HCT116 (cell line): ENCODE data around the gene TBCD. TPM values are rescaled to one million over a fixed set of nuclear protein-coding genes. Genes with fewer than 3 reads are reported as not detected.
A peak's percentile ranks its signal among the peaks of the same experiment; 100 is the strongest.

Experiments
- ATAC-seq: fragments of 200-7000 bp; cut with Tn5 transposase; 2 replicates; pipeline ENCODE4 v1.9.1; 2020; ENCODE audit warnings: mild to moderate bottlenecking, moderate library complexity
- BruUV-seq: library from RNA; stranded (reverse); fragments of 400-500 nt; replicated peaks from 2 replicates; lab custom pipeline; 2021; lab: Mats Ljungman, UMichigan
- CTCF ChIA-PET: fragments of 300-600 bp; sonication (Branson Sonifier 250); formaldehyde crosslinking; loops from one replicate; lab custom pipeline; 2021; ENCODE audit warnings: antibody characterized with exemption; lab: Charles Lee
- POLR2A ChIA-PET: fragments of 300-600, 350-600 bp; sonication (Branson Sonifier 250); formaldehyde crosslinking; loops from one replicate; lab custom pipeline; 2021; ENCODE audit warnings: antibody characterized with exemption; lab: Charles Lee
- RAD21 ChIA-PET, 2 experiments: fragments of 300-600 bp; sonication (Branson Sonifier 250); formaldehyde crosslinking; loops; one replicate each; lab custom pipeline; 2023; ENCODE audit warnings: low total read pairs in 2 of 2; ENCODE audit not compliant: uncharacterized antibody in 2 of 2, unreplicated experiment in 2 of 2, low non-redundant PET in 1 of 2; lab: Charles Lee
- DNase-seq: peaks from one replicate; pipeline ENCODE4 v3.0.0-alpha.2; 2010; ENCODE audit warnings: low read depth, low spot score
- H2AFZ ChIP-seq: fragments of 200-600 bp; shearing (Covaris generic), sonication (generic); 2 replicates; pipeline ENCODE4 v1.6.1; 2017; ENCODE audit warnings: low read depth, mixed run types, mixed read lengths, antibody characterized with exemption, low read length; ENCODE audit not compliant: poor library complexity, severe bottlenecking
- H3K27ac ChIP-seq: 2 replicates; pipeline ENCODE4 v1.5.1; 2012; ENCODE audit warnings: low read depth, low read length
- H3K27me3 ChIP-seq: fragments of 200-600 bp; sonication (generic); 2 replicates; pipeline ENCODE4 v1.6.1; 2016; ENCODE audit warnings: mixed run types, low read length, mixed read lengths; ENCODE audit not compliant: insufficient read depth
- H3K36me3 ChIP-seq, 2 experiments: fragments of 200-500 bp in 1 of 2; fragments of 200-600 bp in 1 of 2; sonication (Bioruptor generic) in 1 of 2; sonication (generic) in 1 of 2; 2 replicates each; pipeline versions ENCODE4 v1.5.1 to v1.6.1; 2014 to 2016; ENCODE audit warnings: low read length in 2 of 2, inconsistent platforms in 1 of 2, mixed read lengths in 1 of 2, mixed run types in 1 of 2; ENCODE audit not compliant: insufficient read depth in 2 of 2, control insufficient read depth in 1 of 2
- H3K4me1 ChIP-seq, 2 experiments: fragments of 200-600 bp in 1 of 2; sonication (generic) in 1 of 2; 2 replicates each; pipeline versions ENCODE4 v1.5.1 to v1.6.1; 2012 to 2017; ENCODE audit warnings: low read length in 2 of 2, inconsistent platforms in 1 of 2, mild to moderate bottlenecking in 1 of 2, mixed read lengths in 1 of 2, mixed run types in 1 of 2, moderate library complexity in 1 of 2; ENCODE audit not compliant: insufficient read depth in 2 of 2, control insufficient read depth in 1 of 2
- H3K4me2 ChIP-seq: fragments of 200-600 bp; sonication (generic); 2 replicates; pipeline ENCODE4 v1.6.1; 2017; ENCODE audit warnings: mixed run types, low read length, mixed read lengths
- H3K4me3 ChIP-seq, 2 experiments: fragments of 200-600 bp in 1 of 2; sonication (generic) in 1 of 2; replicated peaks in 1 of 2; 2 replicates each; pipeline ENCODE4 v1.5.1; 2011 to 2016; ENCODE audit warnings: low read length in 2 of 2, control low read depth in 1 of 2, low read depth in 1 of 2, mild to moderate bottlenecking in 1 of 2, mixed read lengths in 1 of 2, mixed run types in 1 of 2
- H3K79me2 ChIP-seq: fragments of 200-600 bp; sonication (generic); 2 replicates; pipeline ENCODE4 v1.6.1; 2017; ENCODE audit warnings: mild to moderate bottlenecking, mixed run types, low read length, moderate library complexity, mixed read lengths; ENCODE audit not compliant: insufficient read depth
- H3K9ac ChIP-seq: fragments of 200-600 bp; sonication (generic); 2 replicates; pipeline ENCODE4 v1.6.1; 2016; ENCODE audit warnings: low read length, mixed read lengths
- H3K9me2 ChIP-seq: fragments of 200-600 bp; sonication (generic), shearing (Covaris generic); 2 replicates; pipeline ENCODE4 v1.6.1; 2017; ENCODE audit warnings: mixed run types, mild to moderate bottlenecking, moderate library complexity; ENCODE audit not compliant: insufficient read depth
- H3K9me3 ChIP-seq, 2 experiments: fragments of 200-500 bp in 1 of 2; fragments of 200-600 bp in 1 of 2; sonication (Bioruptor generic) in 1 of 2; sonication (generic) in 1 of 2; 2 replicates each; pipeline ENCODE4 v1.6.1; 2014 to 2017; ENCODE audit warnings: low read length in 2 of 2, mixed read lengths in 2 of 2, inconsistent platforms in 1 of 2, low read depth in 1 of 2, mild to moderate bottlenecking in 1 of 2, mixed run types in 1 of 2, moderate library complexity in 1 of 2; ENCODE audit not compliant: control insufficient read depth in 1 of 2, insufficient read depth in 1 of 2
- H4K20me1 ChIP-seq: fragments of 200-600 bp; sonication (generic), shearing (Covaris generic); 2 replicates; pipeline ENCODE4 v1.6.1; 2017; ENCODE audit warnings: mixed run types, mild to moderate bottlenecking, moderate library complexity; ENCODE audit not compliant: insufficient read depth
- CEBPB ChIP-seq: IDR thresholded peaks from 2 replicates; pipeline ENCODE4 v1.6.1; 2012; ENCODE audit warnings: low read depth
- EGR1 ChIP-seq: IDR thresholded peaks from 2 replicates; pipeline ENCODE4 v1.6.1; 2012; ENCODE audit warnings: low read depth
- ELF1 ChIP-seq: IDR thresholded peaks from 2 replicates; pipeline ENCODE4 v1.6.1; 2012; ENCODE audit warnings: low read depth, borderline replicate concordance
- FOSL1 ChIP-seq: IDR thresholded peaks from 2 replicates; pipeline ENCODE4 v1.6.1; 2012; ENCODE audit warnings: low read depth
- JUND ChIP-seq: IDR thresholded peaks from 2 replicates; pipeline ENCODE4 v1.6.1; 2012
- POLR2A ChIP-seq: IDR thresholded peaks from 2 replicates; pipeline ENCODE4 v1.7.0; 2011; ENCODE audit warnings: borderline replicate concordance; ENCODE audit not compliant: insufficient read depth, insufficient read length; ENCODE audit errors: extremely low read depth
- POLR2AphosphoS5 ChIP-seq: IDR thresholded peaks from 2 replicates; pipeline ENCODE4 v1.6.1; 2011; ENCODE audit warnings: mild to moderate bottlenecking, low read depth, low read length, moderate library complexity
- RAD21 ChIP-seq: IDR thresholded peaks from 2 replicates; pipeline ENCODE4 v1.6.1; 2012; ENCODE audit warnings: low read depth, mild to moderate bottlenecking
- SIN3A ChIP-seq: IDR thresholded peaks from 2 replicates; pipeline ENCODE4 v1.6.1; 2012; ENCODE audit warnings: low read depth
- SP1 ChIP-seq: IDR thresholded peaks from 2 replicates; pipeline ENCODE4 v1.6.1; 2012; ENCODE audit warnings: low read depth
- TCF7L2 ChIP-seq: IDR thresholded peaks from 2 replicates; pipeline ENCODE4 v1.7.0; 2011; ENCODE audit warnings: borderline replicate concordance, inconsistent platforms; ENCODE audit not compliant: insufficient read depth, insufficient read length; ENCODE audit errors: extremely low read depth
- YY1 ChIP-seq: IDR thresholded peaks from 2 replicates; pipeline ENCODE4 v1.6.1; 2011; ENCODE audit warnings: low read length, low read depth, moderate library complexity, mild to moderate bottlenecking; ENCODE audit not compliant: insufficient replicate concordance; ENCODE audit errors: extremely low read depth
- ZFX ChIP-seq: fragments of 450-650 bp; IDR thresholded peaks from 2 replicates; pipeline ENCODE4 v1.6.1; 2017
- intact Hi-C: fragments of 100-400 bp; cut with micrococcal nuclease; formaldehyde crosslinking; loops from 2 replicates; pipeline ENCODE4 v1.10.0; 2022
- total RNA-seq: library from RNA; stranded (reverse); gene quantifications from one replicate; pipeline ENCODE4 v1.2.1, GENCODE V29; 2021; ENCODE audit not compliant: unreplicated experiment
- TF ChIP-seq, protein P1 (sequence below): IDR thresholded peaks from 2 replicates; pipeline ENCODE4 v1.6.1; 2012; ENCODE audit warnings: low read depth
- TF ChIP-seq, protein P2 (sequence below): IDR thresholded peaks from 2 replicates; pipeline ENCODE4 v1.6.1; 2011; ENCODE audit warnings: mild to moderate bottlenecking, low read length, moderate library complexity; ENCODE audit not compliant: insufficient replicate concordance; ENCODE audit errors: extremely low read depth
- TF ChIP-seq, protein P3 (sequence below): IDR thresholded peaks from 2 replicates; pipeline ENCODE4 v1.6.1; 2012

TBCD gene
- total RNA-seq, 1 experiment from 2014 or later, result 152 TPM

DNA sequence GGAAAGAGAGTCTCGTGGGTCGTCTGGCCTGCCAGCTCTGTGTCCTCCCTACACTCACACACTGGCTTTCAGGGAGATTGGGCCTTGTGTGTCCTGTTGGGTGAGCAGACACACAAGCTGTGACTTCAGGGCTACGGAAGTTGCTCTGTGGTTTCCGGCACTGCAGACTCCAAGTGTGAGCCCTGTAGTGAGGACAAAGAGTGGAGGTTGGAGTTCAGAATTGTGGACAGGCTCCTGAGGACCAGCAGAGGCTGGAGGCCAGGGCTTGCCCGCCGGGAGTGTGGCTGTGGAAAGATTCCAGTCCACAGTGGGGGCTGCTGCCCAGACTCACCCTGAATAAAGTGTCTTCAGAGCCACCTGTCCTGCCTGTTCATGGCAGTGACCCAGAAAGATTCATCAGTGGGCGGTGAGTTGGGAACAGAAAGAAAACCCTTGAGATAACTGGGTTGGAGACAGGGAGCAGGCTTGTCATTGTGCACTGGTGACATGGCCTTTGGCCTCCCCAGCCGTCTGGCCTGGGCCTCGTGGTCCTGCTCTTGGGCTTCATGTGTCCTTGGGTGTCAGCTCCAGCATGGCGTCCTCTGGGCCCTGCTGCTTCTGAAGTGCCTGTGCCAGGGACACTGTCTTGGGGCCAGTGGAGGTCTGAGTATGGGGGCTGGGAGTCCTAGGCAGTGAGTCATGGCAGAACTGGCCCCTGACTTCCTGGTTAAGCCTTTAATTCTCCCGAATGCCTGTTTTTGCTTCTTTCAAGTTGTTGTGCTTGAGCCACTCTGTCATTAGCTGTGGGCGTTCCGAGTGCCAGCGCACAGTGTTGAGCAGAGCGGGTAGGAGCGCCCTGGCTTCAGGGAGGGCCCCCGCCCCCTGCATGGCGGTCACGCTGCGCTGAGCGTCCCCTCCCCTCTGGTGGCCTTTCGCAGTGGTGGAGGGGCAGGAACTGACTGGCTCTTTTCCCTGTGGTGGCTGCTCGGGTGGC lies 107.9 kb downstream of the TBCD start:
- Histone ChIP-seq H3K79me2 (peaks cover 29% of the 10 kb centered on the region; the same call in 1 of the 2 replicates), H3K4me3 (peak overlapping the region; percentile 20 to 47), H3K27me3 (no peaks in the 10 kb centered on the region), H2AFZ (no peak overlapping the region), H4K20me1 (no peaks in the 10 kb centered on the region; the same call in 1 of the 2 replicates), H3K27ac (peak overlapping the region; percentile 78), H3K4me2 (peak overlapping the region; percentile 85), H3K9me3 (no peaks in the 10 kb centered on the region), H3K9ac (peak overlapping the region; percentile 52), H3K36me3 (peaks cover 0 to 4% of the 10 kb centered on the region in 2 experiments; a peak in 2 of 4 replicates), H3K9me2 (no peaks in the 10 kb centered on the region), H3K4me1 (peaks cover 69 to 81% of the 10 kb centered on the region in 2 experiments)
- POLR2A ChIA-PET, result interaction anchor here (0.9 kb wide), 1 partner anchor 16 kb away, joined by 4 read pairs; no protein-coding TSS in a partner anchor
- DNase-seq (peak; percentile 91), ATAC-seq (peak; percentile 82)
- TSS peak; percentile 83 for BruUV-seq
- RAD21 ChIA-PET, result interaction anchor here in 1 of 2 experiments (0.7 kb wide), 1 partner anchor 1959 kb away, joined by 3 read pairs; no protein-coding TSS in a partner anchor
- intact Hi-C loops, result no loop called here
- TF ChIP-seq FOSL1, result peak; percentile 82
- TF ChIP-seq, protein P1, sequence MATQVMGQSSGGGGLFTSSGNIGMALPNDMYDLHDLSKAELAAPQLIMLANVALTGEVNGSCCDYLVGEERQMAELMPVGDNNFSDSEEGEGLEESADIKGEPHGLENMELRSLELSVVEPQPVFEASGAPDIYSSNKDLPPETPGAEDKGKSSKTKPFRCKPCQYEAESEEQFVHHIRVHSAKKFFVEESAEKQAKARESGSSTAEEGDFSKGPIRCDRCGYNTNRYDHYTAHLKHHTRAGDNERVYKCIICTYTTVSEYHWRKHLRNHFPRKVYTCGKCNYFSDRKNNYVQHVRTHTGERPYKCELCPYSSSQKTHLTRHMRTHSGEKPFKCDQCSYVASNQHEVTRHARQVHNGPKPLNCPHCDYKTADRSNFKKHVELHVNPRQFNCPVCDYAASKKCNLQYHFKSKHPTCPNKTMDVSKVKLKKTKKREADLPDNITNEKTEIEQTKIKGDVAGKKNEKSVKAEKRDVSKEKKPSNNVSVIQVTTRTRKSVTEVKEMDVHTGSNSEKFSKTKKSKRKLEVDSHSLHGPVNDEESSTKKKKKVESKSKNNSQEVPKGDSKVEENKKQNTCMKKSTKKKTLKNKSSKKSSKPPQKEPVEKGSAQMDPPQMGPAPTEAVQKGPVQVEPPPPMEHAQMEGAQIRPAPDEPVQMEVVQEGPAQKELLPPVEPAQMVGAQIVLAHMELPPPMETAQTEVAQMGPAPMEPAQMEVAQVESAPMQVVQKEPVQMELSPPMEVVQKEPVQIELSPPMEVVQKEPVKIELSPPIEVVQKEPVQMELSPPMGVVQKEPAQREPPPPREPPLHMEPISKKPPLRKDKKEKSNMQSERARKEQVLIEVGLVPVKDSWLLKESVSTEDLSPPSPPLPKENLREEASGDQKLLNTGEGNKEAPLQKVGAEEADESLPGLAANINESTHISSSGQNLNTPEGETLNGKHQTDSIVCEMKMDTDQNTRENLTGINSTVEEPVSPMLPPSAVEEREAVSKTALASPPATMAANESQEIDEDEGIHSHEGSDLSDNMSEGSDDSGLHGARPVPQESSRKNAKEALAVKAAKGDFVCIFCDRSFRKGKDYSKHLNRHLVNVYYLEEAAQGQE, result no peak
- TF ChIP-seq, protein P2, sequence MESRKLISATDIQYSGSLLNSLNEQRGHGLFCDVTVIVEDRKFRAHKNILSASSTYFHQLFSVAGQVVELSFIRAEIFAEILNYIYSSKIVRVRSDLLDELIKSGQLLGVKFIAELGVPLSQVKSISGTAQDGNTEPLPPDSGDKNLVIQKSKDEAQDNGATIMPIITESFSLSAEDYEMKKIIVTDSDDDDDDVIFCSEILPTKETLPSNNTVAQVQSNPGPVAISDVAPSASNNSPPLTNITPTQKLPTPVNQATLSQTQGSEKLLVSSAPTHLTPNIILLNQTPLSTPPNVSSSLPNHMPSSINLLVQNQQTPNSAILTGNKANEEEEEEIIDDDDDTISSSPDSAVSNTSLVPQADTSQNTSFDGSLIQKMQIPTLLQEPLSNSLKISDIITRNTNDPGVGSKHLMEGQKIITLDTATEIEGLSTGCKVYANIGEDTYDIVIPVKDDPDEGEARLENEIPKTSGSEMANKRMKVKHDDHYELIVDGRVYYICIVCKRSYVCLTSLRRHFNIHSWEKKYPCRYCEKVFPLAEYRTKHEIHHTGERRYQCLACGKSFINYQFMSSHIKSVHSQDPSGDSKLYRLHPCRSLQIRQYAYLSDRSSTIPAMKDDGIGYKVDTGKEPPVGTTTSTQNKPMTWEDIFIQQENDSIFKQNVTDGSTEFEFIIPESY, result peak; percentile 69
- peak; percentile 95 for TF ChIP-seq SP1
- TF ChIP-seq, protein P3, sequence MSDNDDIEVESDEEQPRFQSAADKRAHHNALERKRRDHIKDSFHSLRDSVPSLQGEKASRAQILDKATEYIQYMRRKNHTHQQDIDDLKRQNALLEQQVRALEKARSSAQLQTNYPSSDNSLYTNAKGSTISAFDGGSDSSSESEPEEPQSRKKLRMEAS, result peak; percentile 89
- peak; percentile 72 for TF ChIP-seq POLR2AphosphoS5
- peak; percentile 77 for TF ChIP-seq TCF7L2
- no peak for TF ChIP-seq ZFX
- TF ChIP-seq POLR2A, result no peak
- peak; percentile 77; the same call in 1 of the 2 replicates for TF ChIP-seq SIN3A
- TF ChIP-seq RAD21, result peak; percentile 50
- TF ChIP-seq JUND, result peak; percentile 90
- TF ChIP-seq CEBPB, result no peak
- no peak for TF ChIP-seq ELF1
- peak; percentile 4 for TF ChIP-seq YY1
- TF ChIP-seq EGR1, result no peak
- CTCF ChIA-PET, result no interaction called here
